ENCODE results near the gene TULP4. TPM values are rescaled to one million over a fixed set of nuclear protein-coding genes. Genes with fewer than 3 reads are reported as not detected.
"Not testable (repeated sequence)": the region's sequence is repeated elsewhere in the genome, so short reads cannot be mapped to it uniquely, and the experiment has no call there.

The TULP4 gene
- total RNA-seq, 2 donors from 2014 or later = 140 to 199 TPM

- peaks cover 0 to 19% of the 10 kb centered on the region in 2 donors for H3K4me1 ChIP-seq
- no peaks in the 10 kb centered on the region for H3K9me3 ChIP-seq
- H3K36me3 ChIP-seq = no peaks in the 10 kb centered on the region
- H3K4me3 ChIP-seq = no peak overlapping the region
- no peak for TF ChIP-seq CTCF (IDR thresholded peaks at IDR 0.05)
- H3K27me3 ChIP-seq = no peaks in the 10 kb centered on the region
- H3K27ac ChIP-seq = no peak overlapping the region
- DNase-seq (ENCODE audit: low spot score) = no peak
Observed at GRCh38 chr6:158517038-158517437, 204.8 kb downstream of the TULP4 start.

GRCh38 chr6:158517581-158517980, 205.3 kb downstream of the TULP4 start:
- Histone ChIP-seq H3K36me3 (no peaks in the 10 kb centered on the region), H3K9me3 (no peaks in the 10 kb centered on the region), H3K27ac (no peak overlapping the region), H3K4me1 (peaks cover 0 to 19% of the 10 kb centered on the region in 2 donors), H3K4me3 (no peak overlapping the region), H3K27me3 (no peaks in the 10 kb centered on the region)
- DNase-seq (ENCODE audit: low spot score) = peak; percentile 23
- no peak for TF ChIP-seq CTCF (IDR thresholded peaks at IDR 0.05)

- peak; percentile 38 for DNase-seq (ENCODE audit: low spot score)
- TF ChIP-seq CTCF (IDR thresholded peaks at IDR 0.05) = peak in 1 of 2 donors; percentile 64
- Histone ChIP-seq H3K9me3 (no peaks in the 10 kb centered on the region), H3K27ac (no peak overlapping the region), H3K36me3 (no peaks in the 10 kb centered on the region), H3K27me3 (no peaks in the 10 kb centered on the region), H3K4me3 (no peak overlapping the region), H3K4me1 (peaks cover 0 to 19% of the 10 kb centered on the region in 2 donors)
Observed at GRCh38 chr6:158518191-158519127, 206.2 kb downstream of the TULP4 start.

GRCh38 chr6:158519300-158519699, 207.0 kb downstream of the TULP4 start:
- Histone ChIP-seq H3K27me3 (no peaks in the 10 kb centered on the region), H3K4me3 (no peak overlapping the region), H3K36me3 (no peaks in the 10 kb centered on the region), H3K4me1 (peaks cover 0 to 19% of the 10 kb centered on the region in 2 donors), H3K9me3 (no peaks in the 10 kb centered on the region), H3K27ac (no peak overlapping the region)
- DNase-seq (ENCODE audit: low spot score) = no peak
- no peak for TF ChIP-seq CTCF (IDR thresholded peaks at IDR 0.05)

- Histone ChIP-seq H3K4me3 (no peak overlapping the region), H3K27me3 (no peaks in the 10 kb centered on the region)
- TF ChIP-seq CTCF (IDR thresholded peaks at IDR 0.05) = no peak
Observed at GRCh38 chr6:158519761-158520160, 207.5 kb downstream of the TULP4 start.

GRCh38 chr6:158520975-158521374, 208.7 kb downstream of the TULP4 start:
- not testable (repeated sequence) for H3K27me3 ChIP-seq; H3K4me3 ChIP-seq; H3K27ac ChIP-seq; DNase-seq (ENCODE audit: low spot score); H3K9me3 ChIP-seq; H3K36me3 ChIP-seq
- peaks cover 0 to 19% of the 10 kb centered on the region in 2 donors for H3K4me1 ChIP-seq

More at GRCh38 chr6:158519761-158520160, 207.5 kb downstream of the TULP4 start:
- no peak overlapping the region for H3K27ac ChIP-seq
- H3K36me3 ChIP-seq = no peaks in the 10 kb centered on the region
- no peak for DNase-seq (ENCODE audit: low spot score)
- H3K9me3 ChIP-seq = no peaks in the 10 kb centered on the region
- H3K4me1 ChIP-seq = peaks cover 0 to 19% of the 10 kb centered on the region in 2 donors

Data from right atrium auricular region (tissue), 2 donors.